ENCODE measurements around the gene MORF4L1. TPM values are rescaled to one million over a fixed set of nuclear protein-coding genes. Genes with fewer than 3 reads are reported as not detected.

Gene MORF4L1
- total RNA-seq, 4 donors from 2014 or later = 83.6 to 293 (median 156) TPM

GRCh38 chr15:78850352-78850751, 22.3 kb upstream of the MORF4L1 start:
- Histone ChIP-seq H3K27ac (no peak overlapping the region), H3K4me3 (no peak overlapping the region), H3K9me3 (no peaks in the 10 kb centered on the region), H3K36me3 (no peaks in the 10 kb centered on the region), H3K4me1 (no peaks in the 10 kb centered on the region), H3K27me3 (no peaks in the 10 kb centered on the region)
- TF ChIP-seq CTCF (IDR thresholded peaks at IDR 0.05) (no peak), POLR2A (IDR thresholded peaks at IDR 0.05) (no peak)
- WGBS, 2 donors = 94 to 100% methylated on average over 2 of the region's 2 CpGs
- intact Hi-C loops (cut with DNase I) = no loop called here
- DNase-seq = no peak

- Histone ChIP-seq H3K9me3 (no peaks in the 10 kb centered on the region), H3K36me3 (no peaks in the 10 kb centered on the region), H3K27me3 (no peaks in the 10 kb centered on the region), H3K4me3 (no peak overlapping the region), H3K27ac (no peak overlapping the region), H3K4me1 (no peaks in the 10 kb centered on the region)
- TF ChIP-seq CTCF (IDR thresholded peaks at IDR 0.05) = no peak
- no peak for TF ChIP-seq POLR2A (IDR thresholded peaks at IDR 0.05)
- 46 to 50% methylated on average over 5 to 6 of the region's 6 CpGs for WGBS, 2 donors
- intact Hi-C loops (cut with DNase I) = no loop called here
- no peak for DNase-seq
These were observed 21.5 kb upstream of the MORF4L1 start for GRCh38 chr15:78850941-78851755.

- TF ChIP-seq POLR2A (IDR thresholded peaks at IDR 0.05) (no peak), CTCF (IDR thresholded peaks at IDR 0.05) (no peak)
- Histone ChIP-seq H3K27ac (no peak overlapping the region), H3K4me1 (no peaks in the 10 kb centered on the region), H3K27me3 (no peaks in the 10 kb centered on the region), H3K36me3 (no peaks in the 10 kb centered on the region), H3K9me3 (no peaks in the 10 kb centered on the region), H3K4me3 (no peak overlapping the region)
- no peak for DNase-seq
- intact Hi-C loops (cut with DNase I) = no loop called here
- 88 to 93% methylated on average over 6 of the region's 6 CpGs for WGBS, 2 donors
These were observed 19.2 kb upstream of the MORF4L1 start for GRCh38 chr15:78853500-78853899.

- intact Hi-C loops (cut with DNase I) = no loop called here
- H3K9me3 ChIP-seq = no peaks in the 10 kb centered on the region
- TF ChIP-seq POLR2A (IDR thresholded peaks at IDR 0.05) (no peak), CTCF (IDR thresholded peaks at IDR 0.05) (no peak)
- H3K36me3 ChIP-seq = no peaks in the 10 kb centered on the region
- no peaks in the 10 kb centered on the region for H3K27me3 ChIP-seq
- WGBS, 2 donors = 87 to 100% methylated on average over 1 to 2 of the region's 2 CpGs
- H3K27ac ChIP-seq = no peak overlapping the region
- no peak for DNase-seq
- H3K4me3 ChIP-seq = no peak overlapping the region
- H3K4me1 ChIP-seq = peaks cover 0 to 5% (median 0%) of the 10 kb centered on the region in 3 donors
These were observed 17.8 kb upstream of the MORF4L1 start for GRCh38 chr15:78854833-78855372.

- intact Hi-C loops (cut with DNase I) = no loop called here
- TF ChIP-seq CTCF (IDR thresholded peaks at IDR 0.05) (no peak), POLR2A (IDR thresholded peaks at IDR 0.05) (no peak)
- H3K4me1 ChIP-seq = peaks cover 0 to 12% (median 0%) of the 10 kb centered on the region in 3 donors
- no peak for DNase-seq
- no peaks in the 10 kb centered on the region for H3K27me3 ChIP-seq
- peak overlapping the region in 2 of 4 donors; percentile 9 to 21 for H3K27ac ChIP-seq
- no peak overlapping the region for H3K4me3 ChIP-seq
- no peaks in the 10 kb centered on the region for H3K9me3 ChIP-seq
- H3K36me3 ChIP-seq = no peaks in the 10 kb centered on the region
- 43 to 49% methylated on average over 4 of the region's 4 CpGs for WGBS, 2 donors
These were observed 16.9 kb upstream of the MORF4L1 start for GRCh38 chr15:78855746-78856145.
